ENCODE results near the gene PTPN2.
A peak's percentile ranks its signal among the peaks of the same experiment; 100 is the strongest.

Gene PTPN2

GRCh38 chr18:12744103-12744502 is 139.9 kb downstream of the PTPN2 start:
- peak in 1 of 2 experiments; percentile 23 for DNase-seq (ENCODE audit: low read depth in 1 of 2, low spot score in 1 of 2)
- H3K27me3 ChIP-seq (ENCODE audit: insufficient read depth, poor library complexity, severe bottlenecking): no peaks in the 10 kb centered on the region
- no peak overlapping the region for H3K27ac ChIP-seq (replicated peaks)
- H3K4me3 ChIP-seq (replicated peaks; ENCODE audit: insufficient read depth, low read length): no peak overlapping the region
- TF ChIP-seq, protein P1, sequence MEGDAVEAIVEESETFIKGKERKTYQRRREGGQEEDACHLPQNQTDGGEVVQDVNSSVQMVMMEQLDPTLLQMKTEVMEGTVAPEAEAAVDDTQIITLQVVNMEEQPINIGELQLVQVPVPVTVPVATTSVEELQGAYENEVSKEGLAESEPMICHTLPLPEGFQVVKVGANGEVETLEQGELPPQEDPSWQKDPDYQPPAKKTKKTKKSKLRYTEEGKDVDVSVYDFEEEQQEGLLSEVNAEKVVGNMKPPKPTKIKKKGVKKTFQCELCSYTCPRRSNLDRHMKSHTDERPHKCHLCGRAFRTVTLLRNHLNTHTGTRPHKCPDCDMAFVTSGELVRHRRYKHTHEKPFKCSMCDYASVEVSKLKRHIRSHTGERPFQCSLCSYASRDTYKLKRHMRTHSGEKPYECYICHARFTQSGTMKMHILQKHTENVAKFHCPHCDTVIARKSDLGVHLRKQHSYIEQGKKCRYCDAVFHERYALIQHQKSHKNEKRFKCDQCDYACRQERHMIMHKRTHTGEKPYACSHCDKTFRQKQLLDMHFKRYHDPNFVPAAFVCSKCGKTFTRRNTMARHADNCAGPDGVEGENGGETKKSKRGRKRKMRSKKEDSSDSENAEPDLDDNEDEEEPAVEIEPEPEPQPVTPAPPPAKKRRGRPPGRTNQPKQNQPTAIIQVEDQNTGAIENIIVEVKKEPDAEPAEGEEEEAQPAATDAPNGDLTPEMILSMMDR (IDR thresholded peaks at IDR 0.05; ENCODE audit: insufficient read depth, low read length): peak; percentile 64
- TF ChIP-seq POLR2AphosphoS5 (IDR thresholded peaks at IDR 0.05; ENCODE audit: low read depth) (no peak), REST (IDR thresholded peaks at IDR 0.05; ENCODE audit: insufficient replicate concordance, low read depth) (no peak), GABPA (IDR thresholded peaks at IDR 0.05; ENCODE audit: low read depth) (no peak), SPI1 (IDR thresholded peaks at IDR 0.05; ENCODE audit: borderline replicate concordance, low read depth) (no peak)

GRCh38 chr18:12742453-12742852 is 141.6 kb downstream of the PTPN2 start:
- DNase-seq (ENCODE audit: low read depth in 1 of 2, low spot score in 1 of 2): no peak
- H3K27me3 ChIP-seq (ENCODE audit: insufficient read depth, poor library complexity, severe bottlenecking): no peaks in the 10 kb centered on the region
- TF ChIP-seq SPI1 (IDR thresholded peaks at IDR 0.05; ENCODE audit: borderline replicate concordance, low read depth) (no peak), GABPA (IDR thresholded peaks at IDR 0.05; ENCODE audit: low read depth) (no peak), REST (IDR thresholded peaks at IDR 0.05; ENCODE audit: insufficient replicate concordance, low read depth) (no peak), POLR2AphosphoS5 (IDR thresholded peaks at IDR 0.05; ENCODE audit: low read depth) (no peak)
- TF ChIP-seq, protein P1 (IDR thresholded peaks at IDR 0.05; ENCODE audit: insufficient read depth, low read length): no peak
- no peak overlapping the region for H3K4me3 ChIP-seq (replicated peaks; ENCODE audit: insufficient read depth, low read length)
- no peak overlapping the region for H3K27ac ChIP-seq (replicated peaks)
